Lower lobe of right lung (tissue), 2 donors: ENCODE measurements around the gene RALGDS. TPM values are rescaled to one million over a fixed set of nuclear protein-coding genes. Genes with fewer than 3 reads are reported as not detected.

Source experiments
- ATAC-seq, 2 donors: fragments of 200-7000 bp; cut with Tn5 transposase; one replicate each; pipeline ENCODE4 v1.9.1; 2020 to 2022; ENCODE audit warnings: mild to moderate bottlenecking in 2 of 2, moderate library complexity in 2 of 2
- DNase-seq: peaks from one replicate; pipeline ENCODE4 v3.0.0-alpha.2; 2020
- H3K27ac ChIP-seq: fragments of 200-600 bp; one replicate; pipeline ENCODE4 v1.8.0; 2022
- H3K27me3 ChIP-seq: fragments of 200-600 bp; one replicate; pipeline ENCODE4 v1.8.0; 2022; ENCODE audit warnings: low read depth
- H3K36me3 ChIP-seq: fragments of 200-600 bp; one replicate; pipeline ENCODE4 v1.8.0; 2022; ENCODE audit warnings: mild to moderate bottlenecking
- H3K4me1 ChIP-seq: fragments of 200-600 bp; one replicate; pipeline ENCODE4 v1.8.0; 2022
- H3K4me3 ChIP-seq: fragments of 200-600 bp; one replicate; pipeline ENCODE4 v1.8.0; 2022; ENCODE audit warnings: mild to moderate bottlenecking
- H3K9me3 ChIP-seq: fragments of 200-600 bp; one replicate; pipeline ENCODE4 v1.8.0; 2022
- CTCF ChIP-seq: fragments of 200-600 bp; IDR thresholded peaks from one replicate; pipeline ENCODE4 v1.8.0; 2022; ENCODE audit warnings: antibody characterized with exemption, mild to moderate bottlenecking
- intact Hi-C: fragments of 100-400 bp; cut with DNase I; formaldehyde crosslinking; loops from one replicate; pipeline ENCODE4 v1.11.0; 2022
- total RNA-seq: library from RNA; stranded (reverse); fragmentation: NEBNext Ultra II Directional; extraction: Animal tissue kit (Norgen Biotek cat#: 25700); gene quantifications from one replicate; pipeline ENCODE4 v1.2.1, GENCODE V29; 2021
- donor health status: DM: no; HTN: yes; CAD: no; lungs with severe emphysema.

The RALGDS gene
- total RNA-seq, 1 donor from 2014 or later: 71.1 TPM

GRCh38 chr9:133060417-133060841 lies 60.6 kb downstream of the RALGDS start:
- ATAC-seq: no peak
- Histone ChIP-seq H3K27me3 (no peaks in the 10 kb centered on the region), H3K4me1 (peaks cover 4% of the 10 kb centered on the region), H3K36me3 (peaks cover 33% of the 10 kb centered on the region), H3K27ac (no peak overlapping the region), H3K4me3 (no peak overlapping the region), H3K9me3 (no peaks in the 10 kb centered on the region)
- no peak for TF ChIP-seq CTCF
- intact Hi-C loops: no loop called here
- no peak for DNase-seq

- H3K4me1 ChIP-seq: peaks cover 4% of the 10 kb centered on the region
- TF ChIP-seq CTCF: no peak
- no peaks in the 10 kb centered on the region for H3K9me3 ChIP-seq
- no peak for ATAC-seq
- H3K27me3 ChIP-seq: no peaks in the 10 kb centered on the region
- no peak overlapping the region for H3K4me3 ChIP-seq
- H3K36me3 ChIP-seq: peaks cover 41% of the 10 kb centered on the region
- DNase-seq: no peak
- intact Hi-C loops: no loop called here
- no peak overlapping the region for H3K27ac ChIP-seq
Observed at GRCh38 chr9:133059623-133060022, 61.4 kb downstream of the RALGDS start.

- TF ChIP-seq CTCF: no peak
- no peak for ATAC-seq
- Histone ChIP-seq H3K9me3 (no peaks in the 10 kb centered on the region), H3K27me3 (no peaks in the 10 kb centered on the region), H3K4me3 (no peak overlapping the region), H3K4me1 (peaks cover 4% of the 10 kb centered on the region), H3K27ac (no peak overlapping the region), H3K36me3 (peaks cover 50% of the 10 kb centered on the region)
- no peak for DNase-seq
- intact Hi-C loops: no loop called here
Observed at GRCh38 chr9:133058550-133059320, 62.3 kb downstream of the RALGDS start.

GRCh38 chr9:133058071-133058470 lies 63.0 kb downstream of the RALGDS start:
- H3K4me1 ChIP-seq: peaks cover 4% of the 10 kb centered on the region

GRCh38 chr9:133057553-133057952 lies 63.5 kb downstream of the RALGDS start:
- intact Hi-C loops: no loop called here
- ATAC-seq (no peak), DNase-seq (no peak)
- no peak overlapping the region for H3K4me3 ChIP-seq
- no peak overlapping the region for H3K27ac ChIP-seq
- H3K4me1 ChIP-seq: peaks cover 4% of the 10 kb centered on the region
- peaks cover 61% of the 10 kb centered on the region for H3K36me3 ChIP-seq
- no peaks in the 10 kb centered on the region for H3K9me3 ChIP-seq
- TF ChIP-seq CTCF: no peak
- H3K27me3 ChIP-seq: no peaks in the 10 kb centered on the region

More at GRCh38 chr9:133058071-133058470, 63.0 kb downstream of the RALGDS start:
- Histone ChIP-seq H3K27me3 (no peaks in the 10 kb centered on the region), H3K4me3 (no peak overlapping the region), H3K36me3 (peaks cover 56% of the 10 kb centered on the region), H3K27ac (no peak overlapping the region), H3K9me3 (no peaks in the 10 kb centered on the region)
- intact Hi-C loops: no loop called here
- ATAC-seq: no peak
- no peak for TF ChIP-seq CTCF
- peak; percentile 20 for DNase-seq
